ENCODE data around the gene SPATA20. TPM values are rescaled to one million over a fixed set of nuclear protein-coding genes. Genes with fewer than 3 reads are reported as not detected.

Gene SPATA20
- total and polyA plus RNA-seq, 2 of the 8 experiments (the other 6 are each of a cell fraction or from before 2014, with no cell fraction given), result 16.2 to 17.5 TPM

GRCh38 chr17:50588391-50589049 is 41.5 kb downstream of the SPATA20 start:
- H3K4me3 ChIP-seq (ENCODE audit: extremely low read depth in 1 of 4, insufficient read depth in 2 of 4, low read depth in 3 of 4, low read length in 4 of 4), result no peak overlapping the region
- FAIRE-seq, result no peak
- no peak overlapping the region for H4K91ac ChIP-seq (replicated peaks; ENCODE audit: insufficient read length, low read length)
- H2BK5ac ChIP-seq (ENCODE audit: low read depth, low read length), result no peak overlapping the region
- H4K8ac ChIP-seq (ENCODE audit: extremely low read depth, insufficient read depth, low read length), result no peak overlapping the region; the same call in 1 of the 2 replicates
- no peak overlapping the region for H3K9ac ChIP-seq (replicated peaks in 1 of 4; ENCODE audit: extremely low read depth in 1 of 4, low read depth in 3 of 4, low read length in 3 of 4)
- POLR2A ChIA-PET (ENCODE audit: partially characterized antibody), result interaction anchor here (1.7 kb wide), 1 partner anchor 207 kb away, joined by 3 read pairs; no protein-coding TSS in a partner anchor
- H3K4me2 ChIP-seq (ENCODE audit: insufficient read depth in 1 of 2, low read depth in 2 of 2, low read length in 2 of 2), result no peak overlapping the region
- no peak for DNase-seq (ENCODE audit: low read depth in 1 of 2, low spot score in 2 of 2)
- no peak overlapping the region for H4K5ac ChIP-seq (ENCODE audit: insufficient read length, low read depth, low read length)
- WGBS, 2 experiments (ENCODE audit: extremely low coverage in 1 of 2, insufficient coverage in 1 of 2, insufficient read length in 1 of 2, insufficient replicate concordance in 2 of 2, low coverage in 1 of 2, low lambda C conversion rate in 2 of 2, missing lambda C conversion rate in 1 of 2), result 86% methylated on average over 18 of the region's 18 CpGs; no CpG with 5 or more reads in 1 of the 2 experiments
- peaks cover 0 to 20% (median 10%) of the 10 kb centered on the region in 4 experiments; a peak in 6 of 7 replicates for H3K4me1 ChIP-seq (replicated peaks in 1 of 4; ENCODE audit: control insufficient read depth in 3 of 4, insufficient read depth in 4 of 4, low read length in 3 of 4)
- no peak for TF ChIP-seq SIX5 (IDR thresholded peaks at IDR 0.05; ENCODE audit: low read depth, low read length)
- TF ChIP-seq ASH2L (IDR thresholded peaks at IDR 0.05; ENCODE audit: low read length), result no peak
- no peak for TF ChIP-seq E2F6 (IDR thresholded peaks at IDR 0.05)
- no peak overlapping the region for H3K4ac ChIP-seq (replicated peaks; ENCODE audit: insufficient read length, low read depth, low read length)
- CTCF ChIA-PET (ENCODE audit: partially characterized antibody), result interaction anchor here (0.5 to 10.2 kb wide), 12 partner anchors 10 to 55 kb away, joined by 3 to 95 read pairs (median 4); no protein-coding TSS in a partner anchor
- no peaks in the 10 kb centered on the region; a peak in 1 of 7 replicates for H3K27me3 ChIP-seq (replicated peaks in 1 of 4; ENCODE audit: control insufficient read depth in 3 of 4, extremely low read depth in 1 of 4, insufficient read depth in 3 of 4, low read length in 3 of 4)
- no peak overlapping the region for H2BK120ac ChIP-seq (replicated peaks; ENCODE audit: low read depth, low read length)
- no peak overlapping the region for H3K27ac ChIP-seq (ENCODE audit: low read depth, low read length)
- H3K23me2 ChIP-seq (ENCODE audit: low read depth, low read length), result no peaks in the 10 kb centered on the region
- H3K18ac ChIP-seq (ENCODE audit: extremely low read depth, low read length), result no peak overlapping the region
- H4K20me1 ChIP-seq (replicated peaks in 1 of 2; ENCODE audit: control insufficient read depth in 1 of 2, insufficient read depth in 2 of 2, low read length in 2 of 2), result peaks cover 0 to 1% of the 10 kb centered on the region in 2 experiments
- no peaks in the 10 kb centered on the region for H3K9me3 ChIP-seq (ENCODE audit: insufficient read depth in 2 of 2, low read depth in 1 of 2, low read length in 1 of 2)
- H3K56ac ChIP-seq (replicated peaks; ENCODE audit: insufficient read length, low read depth, low read length), result no peak overlapping the region
- H3K79me2 ChIP-seq (ENCODE audit: control insufficient read depth in 1 of 2, insufficient read depth in 2 of 2, low read length in 2 of 2), result no peaks in the 10 kb centered on the region
- H2BK12ac ChIP-seq (ENCODE audit: low read depth, low read length), result no peak overlapping the region
- no peaks in the 10 kb centered on the region for H3K79me1 ChIP-seq (ENCODE audit: low read depth, low read length)
- no peak overlapping the region for H3K14ac ChIP-seq (ENCODE audit: insufficient read length)
- H3K36me3 ChIP-seq (ENCODE audit: control insufficient read depth in 2 of 4, insufficient read depth in 4 of 4, low read length in 3 of 4), result no peaks in the 10 kb centered on the region
- no peak overlapping the region for H3K23ac ChIP-seq (ENCODE audit: insufficient read length)
- no peak overlapping the region for H2BK20ac ChIP-seq (ENCODE audit: low read length)
- H2AK5ac ChIP-seq (ENCODE audit: low read depth, low read length), result peak overlapping the region; percentile 53; the same call in 1 of the 2 replicates
- no peak overlapping the region for H2BK15ac ChIP-seq (ENCODE audit: low read length)
- H2AFZ ChIP-seq (ENCODE audit: low read length), result no peak overlapping the region
